GM18873 (cell line): ENCODE measurements around the gene ZNF467.

Source experiments
- ATAC-seq: cut with Tn5 transposase; IDR thresholded peaks from one replicate; pipeline ENCODE4 v1.9.1; 2021; ENCODE audit warnings: mild to moderate bottlenecking, moderate library complexity, moderate number of reproducible peaks; ENCODE audit not compliant: unreplicated experiment, low FRiP score

Gene ZNF467

DNA sequence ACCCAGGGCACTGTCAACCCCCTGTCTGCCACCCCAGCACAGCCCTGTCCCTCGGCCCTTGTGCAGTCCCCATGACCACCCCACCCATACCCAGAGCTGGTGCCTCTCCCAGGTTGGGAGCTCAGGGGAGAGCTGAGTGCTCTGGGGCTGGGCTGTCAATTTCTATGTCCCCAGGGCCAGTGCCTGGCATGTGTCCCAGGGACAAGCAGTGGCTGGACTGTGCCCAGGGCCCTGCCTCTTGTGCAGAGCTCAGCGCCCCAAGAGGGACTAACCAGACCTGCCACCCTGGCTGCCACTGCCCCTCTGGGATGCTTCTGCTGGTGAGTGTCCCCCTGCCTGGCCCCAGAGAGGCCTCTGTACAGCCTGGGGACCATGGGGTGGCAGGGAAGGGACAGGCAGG lies 35.8 kb upstream of the ZNF467 start:
- no peak for ATAC-seq

DNA sequence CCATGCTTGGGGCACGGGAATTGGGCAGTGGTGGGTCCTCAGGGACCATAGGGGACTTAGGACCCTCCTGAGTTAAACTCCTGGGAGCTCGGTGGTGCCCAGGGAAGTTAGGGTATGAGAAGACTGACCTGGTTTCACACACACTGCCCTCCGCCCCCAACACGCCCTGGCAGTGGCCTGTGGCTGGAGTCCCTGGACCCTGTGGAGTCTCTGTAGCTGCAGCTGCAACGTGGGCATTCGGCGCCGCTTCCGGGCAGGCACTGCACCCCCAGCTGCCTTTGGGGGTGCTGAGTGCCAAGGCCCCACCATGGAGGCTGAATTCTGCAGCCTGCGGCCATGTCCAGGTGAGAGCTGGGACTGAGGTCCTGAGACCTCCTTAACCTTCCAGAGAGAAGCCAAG lies 34.9 kb upstream of the ZNF467 start:
- no peak for ATAC-seq

DNA sequence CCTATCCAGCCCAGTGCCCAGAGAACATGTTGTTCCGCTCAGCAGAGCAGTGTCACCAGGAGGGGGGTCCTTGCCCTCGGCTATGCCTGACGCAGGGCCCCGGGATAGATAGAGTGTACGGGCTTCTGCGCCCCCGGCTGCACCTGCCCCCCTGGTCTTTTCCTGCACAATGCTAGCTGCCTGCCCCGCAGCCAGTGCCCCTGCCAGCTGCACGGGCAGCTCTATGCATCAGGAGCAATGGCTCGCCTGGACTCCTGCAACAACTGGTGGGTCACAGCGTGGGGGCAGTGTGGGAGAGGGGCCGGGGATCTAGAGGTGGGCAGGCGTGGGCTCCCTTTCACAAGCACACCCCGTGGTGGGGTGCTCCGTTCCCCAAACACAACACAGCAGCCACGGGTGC lies 33.3 kb upstream of the ZNF467 start:
- ATAC-seq: no peak

DNA sequence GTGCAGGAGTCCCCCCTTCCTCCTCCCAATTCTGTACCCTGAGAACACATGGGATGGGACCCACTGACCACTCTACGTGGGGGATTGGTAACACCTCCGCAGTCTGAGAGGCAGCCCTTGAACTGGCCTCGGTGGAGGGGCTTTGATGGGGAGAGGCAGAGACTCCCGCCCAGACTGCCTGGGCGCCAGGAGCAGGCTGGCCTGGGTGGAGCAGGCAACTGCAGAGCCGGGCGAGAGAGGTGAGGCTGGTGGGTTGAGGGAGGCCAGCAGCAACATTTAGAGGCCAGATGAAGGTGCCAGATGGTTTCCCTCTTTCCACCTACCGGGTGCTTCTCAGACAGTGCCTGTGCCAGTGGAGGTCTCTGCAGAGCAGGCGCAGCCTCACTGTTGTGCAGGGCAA lies 30.7 kb upstream of the ZNF467 start:
- no peak for ATAC-seq

DNA sequence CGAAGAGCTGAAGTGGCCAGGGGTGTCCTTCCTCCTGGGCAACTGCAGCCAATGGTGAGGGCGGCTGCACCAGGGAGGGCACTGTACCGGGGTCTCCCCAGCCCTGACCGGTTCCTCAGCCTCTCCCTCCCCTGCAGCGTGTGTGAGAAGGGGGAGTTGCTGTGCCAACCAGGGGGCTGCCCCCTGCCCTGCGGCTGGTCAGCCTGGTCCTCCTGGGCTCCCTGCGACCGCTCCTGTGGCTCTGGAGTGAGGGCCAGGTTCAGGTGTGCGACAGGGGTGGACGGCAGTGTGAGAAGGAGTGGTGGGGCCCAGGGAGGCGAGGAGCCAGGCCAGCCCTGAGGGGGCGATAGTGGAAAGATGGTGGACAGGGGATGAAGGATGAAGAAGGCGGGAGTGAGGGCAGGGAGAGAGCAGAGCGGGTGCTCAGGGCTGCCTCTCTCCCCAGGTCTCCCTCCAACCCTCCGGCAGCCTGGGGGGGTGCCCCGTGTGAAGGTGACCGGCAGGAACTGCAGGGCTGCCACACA lies 30.2 kb upstream of the ZNF467 start:
- ATAC-seq: no peak

DNA sequence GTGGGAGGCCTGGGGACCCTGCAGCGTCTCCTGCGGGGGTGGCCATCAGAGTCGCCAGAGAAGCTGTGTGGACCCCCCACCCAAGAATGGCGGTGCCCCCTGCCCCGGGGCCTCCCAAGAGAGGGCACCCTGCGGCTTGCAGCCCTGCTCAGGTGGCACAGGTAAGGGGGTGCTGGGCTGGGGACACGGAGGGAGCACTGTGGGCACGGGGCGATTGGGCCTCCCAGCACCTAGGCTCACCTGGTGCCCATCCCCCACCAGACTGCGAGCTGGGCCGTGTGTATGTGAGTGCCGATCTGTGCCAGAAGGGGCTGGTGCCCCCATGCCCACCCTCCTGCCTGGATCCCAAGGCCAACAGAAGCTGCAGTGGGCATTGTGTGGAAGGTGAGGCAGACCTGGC lies 29.6 kb upstream of the ZNF467 start:
- no peak for ATAC-seq

DNA sequence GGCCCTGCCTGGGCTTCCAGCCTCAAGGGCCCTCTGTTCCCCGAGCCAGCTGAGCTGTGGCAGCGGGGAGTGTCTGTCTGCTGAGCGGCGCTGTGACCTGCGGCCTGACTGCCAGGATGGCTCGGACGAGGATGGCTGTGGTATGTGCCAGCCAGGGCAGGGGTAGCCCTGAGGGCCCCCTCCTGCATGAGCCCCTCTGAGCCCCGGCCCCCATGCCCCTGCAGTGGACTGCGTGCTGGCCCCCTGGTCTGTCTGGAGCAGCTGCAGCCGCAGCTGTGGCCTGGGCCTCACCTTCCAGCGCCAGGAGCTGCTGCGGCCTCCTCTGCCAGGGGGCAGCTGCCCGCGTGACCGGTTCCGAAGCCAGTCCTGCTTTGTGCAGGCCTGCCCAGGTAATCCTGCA lies 28.4 kb upstream of the ZNF467 start:
- ATAC-seq: no peak

DNA sequence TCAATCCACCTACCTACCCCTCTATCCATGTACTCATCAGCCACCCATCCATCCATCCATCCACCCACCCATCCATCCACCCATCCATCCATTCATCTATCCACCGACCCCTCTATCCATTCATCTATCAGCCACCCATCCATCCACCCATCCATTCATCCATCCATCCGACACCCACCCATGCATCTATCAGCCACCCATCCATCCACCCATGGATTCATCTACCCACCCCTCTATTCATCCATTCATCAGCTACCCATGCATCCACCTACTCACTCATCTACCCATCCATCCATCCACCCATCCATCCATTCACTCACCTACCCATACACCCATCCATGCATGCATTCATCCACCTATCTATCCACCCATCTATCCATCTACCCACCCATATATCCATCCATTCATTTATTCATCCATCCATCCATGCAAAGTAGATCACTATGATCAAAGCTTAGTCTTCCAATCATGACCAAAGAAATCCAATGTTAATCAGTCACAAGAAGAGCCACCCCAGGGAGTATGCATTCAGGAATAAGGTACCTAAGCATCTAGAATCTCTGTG lies 27.7 kb upstream of the ZNF467 start:
- no peak for ATAC-seq

DNA sequence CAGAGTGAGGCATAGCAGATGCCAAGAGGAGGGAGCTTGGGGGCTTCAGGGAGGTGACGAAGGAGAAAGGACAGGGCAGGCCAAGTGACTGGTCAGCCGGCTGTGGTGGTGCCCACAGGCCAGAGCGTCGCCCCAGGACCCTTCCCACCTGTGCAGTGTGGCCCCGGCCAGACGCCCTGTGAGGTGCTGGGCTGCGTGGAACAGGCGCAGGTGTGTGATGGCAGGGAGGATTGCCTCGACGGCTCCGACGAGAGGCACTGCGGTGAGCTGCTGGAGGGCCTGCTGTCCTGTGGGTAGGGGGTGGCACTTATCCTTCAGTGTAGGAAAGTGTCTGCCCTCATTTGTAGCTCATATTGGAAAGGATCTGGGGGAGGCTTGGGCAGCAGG lies 26.8 kb upstream of the ZNF467 start:
- no peak for ATAC-seq

DNA sequence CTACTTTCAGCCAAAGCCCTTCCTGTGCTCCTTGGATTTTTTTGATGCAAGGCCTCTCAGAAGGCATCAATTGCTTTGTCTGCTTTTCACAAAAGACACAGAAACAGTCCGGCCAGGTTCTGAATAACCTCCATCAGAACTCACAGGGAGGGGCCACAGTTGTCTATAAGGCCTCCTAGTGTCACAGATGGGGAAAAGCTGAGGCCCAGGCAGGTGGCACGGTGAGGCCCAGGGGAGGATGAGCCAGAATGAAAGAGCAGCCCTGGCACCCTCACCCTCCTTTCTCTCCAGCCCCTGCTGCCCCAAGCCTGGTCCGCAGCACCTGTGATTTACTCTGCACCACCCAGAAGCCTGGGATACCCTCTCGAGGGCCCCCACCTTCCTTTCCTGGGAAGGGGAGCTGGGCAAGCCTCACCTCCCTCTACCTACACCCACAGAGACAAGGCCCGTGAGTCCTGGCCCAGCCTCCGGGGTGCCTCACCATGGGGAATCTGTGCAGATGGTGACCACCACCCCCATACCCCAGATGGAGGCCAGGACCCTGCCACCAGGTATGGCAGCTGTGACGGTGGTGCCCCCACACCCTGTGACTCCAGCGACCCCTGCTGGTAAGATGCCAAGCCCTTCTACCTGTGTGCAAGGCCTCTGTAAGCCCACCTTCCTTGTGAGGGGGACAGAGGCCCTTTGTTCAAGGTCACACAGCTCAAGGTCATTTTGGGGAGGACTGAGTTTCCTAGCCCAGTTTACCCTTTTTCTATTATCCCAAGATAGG lies 26.2 kb upstream of the ZNF467 start:
- no peak for ATAC-seq

DNA sequence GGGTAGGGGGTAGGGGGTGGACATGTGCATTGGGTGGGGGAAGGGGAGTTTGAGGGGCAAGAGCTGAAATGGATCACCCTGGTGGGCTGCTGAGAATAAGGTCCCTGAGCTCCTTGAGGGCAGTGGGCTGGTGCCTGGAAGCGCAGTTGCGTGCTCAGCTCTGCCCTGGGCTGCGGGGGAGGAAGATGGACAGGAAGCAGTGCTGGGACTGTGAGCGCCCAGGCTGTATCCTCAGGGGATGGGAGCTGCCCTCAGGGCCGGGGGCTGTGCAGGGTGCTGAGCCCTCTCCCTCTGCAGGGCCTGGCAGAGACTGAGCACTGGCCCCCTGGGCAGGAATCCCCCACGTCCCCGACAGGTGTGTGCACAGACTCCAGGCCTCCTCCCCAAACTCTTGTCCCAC lies 24.4 kb upstream of the ZNF467 start:
- ATAC-seq: no peak

DNA sequence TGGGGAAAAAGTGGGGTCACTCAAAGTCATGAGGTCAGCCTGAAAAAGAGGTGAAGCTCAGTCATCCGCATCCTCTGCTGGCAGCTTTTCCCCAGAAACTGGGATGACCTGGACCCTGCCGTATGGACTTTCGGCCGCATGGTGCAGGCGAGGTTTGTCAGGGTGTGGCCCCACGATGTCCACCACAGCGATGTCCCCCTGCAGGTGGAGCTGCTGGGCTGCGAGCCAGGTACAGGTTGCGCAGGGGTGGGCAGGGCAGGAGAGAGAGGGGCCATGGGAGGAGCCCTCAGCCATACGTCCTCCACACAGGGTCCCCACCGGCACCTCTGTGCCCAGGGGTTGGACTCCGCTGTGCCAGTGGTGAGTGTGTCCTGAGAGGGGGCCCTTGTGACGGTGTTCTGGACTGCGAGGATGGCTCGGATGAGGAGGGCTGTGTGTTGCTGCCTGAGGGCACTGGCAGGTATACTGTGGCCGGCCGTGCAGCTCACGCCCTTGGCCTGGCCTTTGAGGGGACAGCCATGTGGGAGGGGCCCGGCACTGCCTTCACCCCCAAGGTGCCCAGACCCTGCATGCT lies 23.0 kb upstream of the ZNF467 start:
- ATAC-seq: no peak

DNA sequence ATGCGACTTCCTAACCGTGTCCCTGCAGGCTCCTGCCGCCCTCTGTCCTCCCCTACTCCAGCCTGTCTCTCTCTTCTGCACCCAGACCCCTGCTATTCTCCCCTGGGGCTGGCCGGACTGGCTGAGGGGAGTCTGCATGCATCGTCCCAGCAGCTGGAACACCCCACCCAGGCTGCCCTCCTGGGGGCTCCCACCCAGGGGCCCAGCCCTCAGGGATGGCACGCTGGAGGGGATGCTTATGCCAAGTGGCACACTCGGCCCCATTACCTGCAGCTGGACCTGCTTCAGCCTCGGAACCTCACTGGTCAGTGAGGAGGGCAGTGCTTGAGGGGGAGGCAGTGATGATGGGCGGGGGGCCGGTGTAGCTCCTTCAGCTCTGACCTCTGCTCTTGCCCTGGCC lies 21.7 kb upstream of the ZNF467 start:
- no peak for ATAC-seq

DNA sequence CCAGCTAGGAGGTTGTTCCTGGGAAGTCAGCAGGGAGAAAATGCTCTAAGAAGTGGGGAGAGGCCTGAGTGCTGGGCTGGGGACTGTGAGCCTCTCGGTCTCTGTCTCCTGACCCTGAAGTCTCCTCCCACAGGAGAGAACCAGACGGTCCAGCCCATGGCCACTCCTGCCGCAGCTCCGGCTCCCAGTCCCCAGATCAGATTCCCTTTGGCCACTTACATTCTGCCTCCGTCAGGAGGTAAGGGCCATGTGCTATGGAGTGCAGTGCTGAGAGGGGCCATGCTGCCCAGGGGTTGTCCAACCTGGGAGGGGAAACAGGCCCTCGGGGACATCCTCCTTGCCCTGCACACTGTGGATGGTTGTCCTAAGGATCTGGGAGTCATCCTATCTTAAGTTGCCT lies 21.3 kb upstream of the ZNF467 start:
- ATAC-seq: no peak

DNA sequence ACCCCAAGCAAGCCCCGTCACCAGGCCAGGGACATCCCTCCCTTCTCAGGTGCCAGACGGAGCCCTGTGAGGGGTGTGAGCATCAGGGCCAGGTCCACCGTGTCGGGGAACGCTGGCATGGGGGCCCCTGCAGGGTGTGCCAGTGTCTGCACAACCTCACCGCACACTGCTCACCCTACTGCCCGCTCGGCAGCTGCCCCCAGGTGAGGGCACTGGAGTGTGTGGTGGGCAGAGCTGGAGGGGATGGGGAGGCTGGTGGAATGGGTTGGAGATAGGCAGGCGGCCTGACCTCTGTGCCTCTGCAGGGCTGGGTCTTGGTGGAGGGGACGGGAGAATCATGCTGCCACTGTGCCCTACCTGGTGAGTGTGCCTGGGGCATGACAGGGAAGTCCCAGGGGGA lies 19.9 kb upstream of the ZNF467 start:
- ATAC-seq: no peak

DNA sequence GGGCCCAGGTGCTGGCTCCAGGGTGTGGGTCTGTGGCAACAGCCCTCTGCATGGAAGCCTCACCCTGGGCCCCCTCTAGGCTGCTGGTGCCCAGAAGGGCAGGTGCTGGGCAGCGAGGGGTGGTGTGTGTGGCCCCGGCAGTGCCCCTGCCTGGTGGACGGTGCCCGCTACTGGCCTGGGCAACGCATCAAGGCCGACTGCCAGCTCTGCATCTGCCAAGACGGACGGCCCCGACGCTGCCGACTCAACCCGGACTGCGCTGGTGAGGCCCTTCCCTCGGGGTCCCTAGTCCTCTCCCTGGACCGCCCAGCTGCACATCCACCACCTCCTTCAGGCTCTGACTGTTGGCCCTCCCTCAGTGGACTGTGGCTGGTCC lies 18.8 kb upstream of the ZNF467 start:
- ATAC-seq: no peak

DNA sequence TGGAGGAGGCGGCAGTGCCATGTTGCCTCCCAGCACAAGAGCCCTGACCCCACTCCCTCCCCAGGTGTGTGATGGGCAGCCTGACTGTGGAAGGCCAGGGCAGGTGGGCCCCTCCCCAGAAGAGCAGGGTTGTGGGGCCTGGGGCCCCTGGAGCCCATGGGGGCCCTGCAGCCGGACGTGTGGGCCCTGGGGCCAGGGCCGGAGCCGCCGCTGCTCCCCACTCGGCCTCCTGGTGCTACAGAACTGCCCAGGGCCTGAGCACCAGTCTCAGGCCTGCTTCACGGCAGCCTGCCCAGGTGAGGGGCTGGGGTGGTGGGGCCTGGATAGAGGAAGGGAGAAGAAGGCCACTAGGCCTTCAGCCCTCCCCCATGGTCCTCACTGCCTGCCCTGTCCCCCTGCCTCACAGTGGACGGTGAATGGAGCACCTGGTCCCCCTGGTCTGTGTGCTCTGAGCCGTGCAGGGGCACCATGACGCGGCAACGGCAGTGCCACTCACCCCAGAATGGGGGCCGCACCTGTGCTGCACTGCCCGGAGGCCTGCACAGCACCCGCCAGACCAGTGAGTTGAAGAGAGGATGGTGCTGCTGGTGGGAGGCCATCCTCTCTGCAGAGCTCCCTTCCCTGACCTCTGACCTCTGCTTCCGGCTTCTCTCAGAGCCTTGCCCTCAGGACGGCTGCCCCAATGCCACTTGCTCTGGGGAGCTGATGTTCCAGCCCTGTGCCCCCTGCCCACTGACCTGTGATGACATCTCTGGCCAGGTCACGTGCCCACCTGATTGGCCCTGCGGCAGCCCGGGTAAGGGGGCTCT lies 18.2 kb upstream of the ZNF467 start:
- ATAC-seq: no peak

DNA sequence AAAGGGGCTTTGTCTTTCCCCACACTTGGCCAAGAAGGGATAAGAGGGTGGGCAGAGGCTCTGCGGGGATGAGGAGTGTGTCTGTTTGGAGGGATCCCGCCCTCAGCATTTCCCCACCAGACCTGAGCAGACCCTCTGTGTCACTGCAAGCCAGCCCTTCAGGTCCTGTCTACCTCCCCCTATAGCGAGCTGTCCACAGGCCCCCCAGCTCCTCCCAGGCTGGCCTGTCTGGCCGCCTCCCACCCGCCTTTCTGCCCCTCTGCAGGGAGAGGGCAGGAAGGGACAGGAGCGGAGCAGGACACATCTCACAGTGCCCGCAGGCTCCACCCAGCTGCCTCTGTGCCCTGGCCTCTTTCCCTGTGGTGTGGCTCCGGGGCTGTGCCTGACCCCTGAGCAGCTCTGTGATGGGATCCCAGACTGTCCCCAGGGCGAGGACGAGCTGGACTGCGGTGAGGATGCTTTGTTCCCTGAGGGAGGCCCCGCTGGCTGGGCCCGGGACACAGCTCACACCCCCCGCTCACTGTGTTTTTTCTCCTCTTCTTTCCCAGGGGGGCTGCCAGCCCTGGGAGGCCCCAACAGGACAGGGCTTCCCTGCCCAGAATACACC lies 17.5 kb upstream of the ZNF467 start:
- ATAC-seq: no peak

DNA sequence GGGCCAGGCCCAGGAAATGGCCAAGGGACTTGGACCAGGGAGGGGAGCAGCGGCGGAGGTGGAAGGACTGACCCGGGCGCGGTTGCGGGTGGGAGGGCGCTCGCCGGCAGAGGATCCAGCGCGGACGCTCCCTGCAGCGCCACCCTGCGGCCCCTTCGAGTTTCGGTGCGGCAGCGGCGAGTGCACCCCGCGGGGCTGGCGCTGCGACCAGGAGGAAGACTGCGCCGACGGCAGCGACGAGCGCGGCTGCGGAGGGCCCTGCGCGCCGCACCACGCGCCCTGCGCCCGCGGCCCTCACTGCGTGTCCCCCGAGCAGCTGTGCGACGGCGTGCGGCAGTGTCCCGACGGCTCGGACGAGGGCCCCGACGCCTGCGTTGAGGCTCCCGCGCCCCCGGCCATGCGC lies 16.8 kb upstream of the ZNF467 start:
- no peak for ATAC-seq

DNA sequence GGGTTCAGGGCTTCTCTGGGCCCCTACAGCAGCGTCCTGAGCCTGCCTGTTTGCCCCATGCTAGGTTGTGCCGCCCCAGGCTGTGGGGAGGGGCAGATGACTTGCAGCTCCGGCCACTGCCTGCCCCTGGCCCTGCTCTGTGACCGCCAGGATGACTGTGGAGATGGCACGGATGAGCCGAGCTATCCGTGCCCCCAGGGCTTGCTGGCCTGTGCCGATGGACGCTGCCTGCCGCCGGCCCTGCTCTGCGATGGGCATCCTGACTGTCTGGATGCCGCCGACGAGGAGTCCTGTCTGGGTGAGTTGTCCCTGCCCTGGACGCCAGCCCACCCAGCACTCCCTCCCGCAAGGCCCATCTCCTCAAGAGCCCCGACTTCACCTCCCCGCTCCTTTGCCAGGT lies 15.7 kb upstream of the ZNF467 start:
- ATAC-seq: no peak

DNA sequence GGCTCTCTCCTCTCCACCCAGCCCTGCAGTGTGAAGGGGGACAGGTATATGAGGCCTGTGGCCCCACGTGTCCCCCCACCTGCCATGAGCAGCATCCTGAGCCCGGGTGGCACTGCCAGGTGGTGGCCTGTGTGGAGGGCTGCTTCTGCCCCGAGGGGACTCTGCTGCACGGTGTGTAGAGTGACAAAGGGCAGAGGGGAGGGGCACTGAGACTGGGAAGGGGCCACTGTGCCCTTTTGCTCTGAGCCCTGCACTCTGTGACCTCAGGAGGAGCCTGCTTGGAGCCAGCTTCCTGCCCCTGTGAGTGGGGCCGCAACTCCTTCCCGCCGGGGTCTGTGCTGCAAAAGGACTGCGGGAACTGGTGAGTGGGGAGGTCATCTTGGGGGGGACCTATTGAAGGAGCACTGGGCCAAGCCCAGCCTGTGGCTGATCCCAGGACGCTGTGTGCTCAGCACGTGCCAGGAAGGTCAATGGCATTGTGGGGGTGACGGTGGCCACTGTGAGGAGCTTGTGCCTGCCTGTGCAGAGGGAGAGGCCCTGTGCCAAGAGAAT lies 15.0 kb upstream of the ZNF467 start:
- no peak for ATAC-seq
